Neural cell (in vitro differentiated cells): Measurements from ENCODE around the gene TRIO. TPM values are rescaled to one million over a fixed set of nuclear protein-coding genes. Genes with fewer than 3 reads are reported as not detected.

ENCODE experiments used
- H2AFZ ChIP-seq: fragments of 200-600, 300-800 bp; sonication (generic), shearing (Covaris generic); 2 replicates; pipeline ENCODE4 v1.6.0; 2014; ENCODE audit warnings: low read depth, mild to moderate bottlenecking, antibody characterized with exemption, low read length, moderate library complexity
- H3F3A ChIP-seq: fragments of 200-600 bp; shearing (Covaris generic); 2 replicates; pipeline ENCODE4 v1.6.1; 2016; ENCODE audit warnings: mild to moderate bottlenecking, moderate library complexity, mixed read lengths, antibody characterized with exemption, low read length; ENCODE audit not compliant: insufficient read depth, poor library complexity, severe bottlenecking
- H3K27ac ChIP-seq: fragments of 200-600, 300-800 bp; sonication (generic), shearing (Covaris generic); 2 replicates; pipeline ENCODE4 v1.5.1; 2014; ENCODE audit warnings: mild to moderate bottlenecking, low read length, moderate library complexity
- H3K27me3 ChIP-seq: fragments of 300-800, 200-600 bp; sonication (generic), shearing (Covaris generic); 2 replicates; pipeline ENCODE4 v1.6.0; 2014; ENCODE audit warnings: mild to moderate bottlenecking, low read depth, low read length, moderate library complexity; ENCODE audit not compliant: insufficient read depth
- H3K36me3 ChIP-seq: fragments of 300-800, 200-600 bp; sonication (generic), shearing (Covaris generic); 2 replicates; pipeline ENCODE4 v1.5.1; 2014; ENCODE audit warnings: mild to moderate bottlenecking, antibody characterized with exemption, low read length, moderate library complexity; ENCODE audit not compliant: insufficient read depth
- H3K4me2 ChIP-seq: fragments of 300-800, 200-600 bp; sonication (generic), shearing (Covaris generic); 2 replicates; pipeline ENCODE4 v1.6.0; 2014; ENCODE audit warnings: mild to moderate bottlenecking, low read length
- H3K4me3 ChIP-seq: fragments of 300-800, 200-600 bp; sonication (generic), shearing (Covaris generic); 2 replicates; pipeline ENCODE4 v1.5.1; 2014; ENCODE audit warnings: mild to moderate bottlenecking, low read length, moderate library complexity
- H3K79me2 ChIP-seq: fragments of 200-600 bp; shearing (Covaris generic); replicated peaks from 2 replicates; pipeline ENCODE4 v1.6.0; 2014; ENCODE audit warnings: mild to moderate bottlenecking, low read length, moderate library complexity; ENCODE audit not compliant: insufficient read depth
- H3K9ac ChIP-seq: fragments of 300-800, 200-600 bp; sonication (generic), shearing (Covaris generic); 2 replicates; pipeline ENCODE4 v1.6.1; 2016; ENCODE audit warnings: mild to moderate bottlenecking, low read length, mixed read lengths
- H3K9me2 ChIP-seq: fragments of 200-600 bp; shearing (Covaris generic); 2 replicates; pipeline ENCODE4 v1.6.1; 2016; ENCODE audit warnings: mild to moderate bottlenecking, low read length, mixed read lengths; ENCODE audit not compliant: insufficient read depth
- H3K9me3 ChIP-seq: fragments of 200-600, 300-800 bp; sonication (generic), shearing (Covaris generic); 2 replicates; pipeline ENCODE4 v1.6.1; 2016; ENCODE audit warnings: mild to moderate bottlenecking, mixed run types, low read length, moderate library complexity, mixed read lengths
- H4K20me1 ChIP-seq: fragments of 200-600 bp; shearing (Covaris generic); 2 replicates; pipeline ENCODE4 v1.6.1; 2016; ENCODE audit warnings: mild to moderate bottlenecking, mixed run types; ENCODE audit not compliant: insufficient read depth
- EP300 ChIP-seq: fragments of 450-650 bp; conservative IDR thresholded peaks from 2 replicates; pipeline ENCODE4 v1.6.1; 2014; ENCODE audit warnings: antibody characterized with exemption, mild to moderate bottlenecking, moderate library complexity; ENCODE audit not compliant: poor library complexity, severe bottlenecking
- EZH2 ChIP-seq: fragments of 200-600, 300-800 bp; shearing (Covaris generic), sonication (generic); IDR thresholded peaks from 2 replicates; pipeline ENCODE4 v1.6.1; 2014; ENCODE audit warnings: antibody characterized with exemption, low read length, borderline replicate concordance, mild to moderate bottlenecking; ENCODE audit not compliant: insufficient read depth, poor library complexity, severe bottlenecking
- MXI1 ChIP-seq: fragments of 450-650 bp; conservative IDR thresholded peaks from 2 replicates; pipeline ENCODE4 v1.6.1; 2014; ENCODE audit warnings: antibody characterized with exemption, mild to moderate bottlenecking; ENCODE audit not compliant: poor library complexity, severe bottlenecking
- POLR2AphosphoS5 ChIP-seq: IDR thresholded peaks from 2 replicates; pipeline ENCODE4 v1.6.1; 2012
- RAD21 ChIP-seq: fragments of 450-650 bp; conservative IDR thresholded peaks from 2 replicates; pipeline ENCODE4 v1.6.1; 2014; ENCODE audit warnings: antibody characterized with exemption, mild to moderate bottlenecking, moderate library complexity
- SMC3 ChIP-seq: fragments of 450-650 bp; conservative IDR thresholded peaks from 2 replicates; pipeline ENCODE4 v1.6.1; 2014; ENCODE audit warnings: antibody characterized with exemption, mild to moderate bottlenecking, moderate library complexity; ENCODE audit not compliant: poor library complexity
- TAF1 ChIP-seq: IDR thresholded peaks from 2 replicates; pipeline ENCODE4 v1.6.1; 2012; ENCODE audit warnings: low read depth
- polyA plus RNA-seq: library from polyadenylated mRNA; depleted of rRNA; stranded (reverse); fragments of >200 nt; gene quantifications from 2 replicates; pipeline ENCODE4 v1.2.3, GENCODE V29; 2014
- TF ChIP-seq, protein P1 (sequence below): IDR thresholded peaks from 2 replicates; pipeline ENCODE4 v1.6.1; 2012; ENCODE audit warnings: borderline replicate concordance
- TF ChIP-seq, protein P2 (sequence below): fragments of 450-650 bp; IDR thresholded peaks from 2 replicates; pipeline ENCODE4 v1.5.1; 2014; ENCODE audit warnings: antibody characterized with exemption, mild to moderate bottlenecking, moderate library complexity; ENCODE audit not compliant: poor library complexity, severe bottlenecking

TRIO gene
- polyA plus RNA-seq, 1 donor from 2014 or later = 168 TPM

DNA sequence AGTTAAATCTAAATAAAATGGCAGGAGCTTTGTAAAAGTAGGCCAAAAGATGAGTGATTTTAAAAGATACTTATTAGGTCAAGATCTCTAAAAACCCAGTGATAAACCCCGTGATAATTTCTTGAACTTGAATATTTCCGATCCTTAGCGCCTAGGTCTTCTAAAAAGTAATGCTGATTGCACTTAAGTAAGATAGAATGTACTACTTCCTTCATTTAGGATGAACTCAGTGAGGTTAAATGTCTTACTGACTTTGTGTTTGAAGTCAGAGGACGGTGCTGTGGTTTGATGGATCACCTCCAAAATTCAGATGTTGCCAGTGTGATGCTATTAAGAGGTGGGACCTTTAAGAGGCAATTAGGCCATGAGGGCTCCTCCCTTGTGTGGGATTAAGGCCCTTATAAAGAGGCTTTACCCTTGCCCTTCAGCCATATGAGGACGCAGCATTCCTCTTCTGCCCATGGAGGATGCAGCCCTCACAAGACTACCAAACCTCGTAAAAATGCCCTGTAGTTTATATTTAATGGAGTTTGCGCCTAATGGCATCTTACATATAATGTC is 130.1 kb downstream of the TRIO start:
- no peak for TF ChIP-seq MXI1
- TF ChIP-seq EP300 = no peak
- TF ChIP-seq, protein P1, sequence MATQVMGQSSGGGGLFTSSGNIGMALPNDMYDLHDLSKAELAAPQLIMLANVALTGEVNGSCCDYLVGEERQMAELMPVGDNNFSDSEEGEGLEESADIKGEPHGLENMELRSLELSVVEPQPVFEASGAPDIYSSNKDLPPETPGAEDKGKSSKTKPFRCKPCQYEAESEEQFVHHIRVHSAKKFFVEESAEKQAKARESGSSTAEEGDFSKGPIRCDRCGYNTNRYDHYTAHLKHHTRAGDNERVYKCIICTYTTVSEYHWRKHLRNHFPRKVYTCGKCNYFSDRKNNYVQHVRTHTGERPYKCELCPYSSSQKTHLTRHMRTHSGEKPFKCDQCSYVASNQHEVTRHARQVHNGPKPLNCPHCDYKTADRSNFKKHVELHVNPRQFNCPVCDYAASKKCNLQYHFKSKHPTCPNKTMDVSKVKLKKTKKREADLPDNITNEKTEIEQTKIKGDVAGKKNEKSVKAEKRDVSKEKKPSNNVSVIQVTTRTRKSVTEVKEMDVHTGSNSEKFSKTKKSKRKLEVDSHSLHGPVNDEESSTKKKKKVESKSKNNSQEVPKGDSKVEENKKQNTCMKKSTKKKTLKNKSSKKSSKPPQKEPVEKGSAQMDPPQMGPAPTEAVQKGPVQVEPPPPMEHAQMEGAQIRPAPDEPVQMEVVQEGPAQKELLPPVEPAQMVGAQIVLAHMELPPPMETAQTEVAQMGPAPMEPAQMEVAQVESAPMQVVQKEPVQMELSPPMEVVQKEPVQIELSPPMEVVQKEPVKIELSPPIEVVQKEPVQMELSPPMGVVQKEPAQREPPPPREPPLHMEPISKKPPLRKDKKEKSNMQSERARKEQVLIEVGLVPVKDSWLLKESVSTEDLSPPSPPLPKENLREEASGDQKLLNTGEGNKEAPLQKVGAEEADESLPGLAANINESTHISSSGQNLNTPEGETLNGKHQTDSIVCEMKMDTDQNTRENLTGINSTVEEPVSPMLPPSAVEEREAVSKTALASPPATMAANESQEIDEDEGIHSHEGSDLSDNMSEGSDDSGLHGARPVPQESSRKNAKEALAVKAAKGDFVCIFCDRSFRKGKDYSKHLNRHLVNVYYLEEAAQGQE = no peak
- no peak for TF ChIP-seq SMC3
- TF ChIP-seq, protein P2, sequence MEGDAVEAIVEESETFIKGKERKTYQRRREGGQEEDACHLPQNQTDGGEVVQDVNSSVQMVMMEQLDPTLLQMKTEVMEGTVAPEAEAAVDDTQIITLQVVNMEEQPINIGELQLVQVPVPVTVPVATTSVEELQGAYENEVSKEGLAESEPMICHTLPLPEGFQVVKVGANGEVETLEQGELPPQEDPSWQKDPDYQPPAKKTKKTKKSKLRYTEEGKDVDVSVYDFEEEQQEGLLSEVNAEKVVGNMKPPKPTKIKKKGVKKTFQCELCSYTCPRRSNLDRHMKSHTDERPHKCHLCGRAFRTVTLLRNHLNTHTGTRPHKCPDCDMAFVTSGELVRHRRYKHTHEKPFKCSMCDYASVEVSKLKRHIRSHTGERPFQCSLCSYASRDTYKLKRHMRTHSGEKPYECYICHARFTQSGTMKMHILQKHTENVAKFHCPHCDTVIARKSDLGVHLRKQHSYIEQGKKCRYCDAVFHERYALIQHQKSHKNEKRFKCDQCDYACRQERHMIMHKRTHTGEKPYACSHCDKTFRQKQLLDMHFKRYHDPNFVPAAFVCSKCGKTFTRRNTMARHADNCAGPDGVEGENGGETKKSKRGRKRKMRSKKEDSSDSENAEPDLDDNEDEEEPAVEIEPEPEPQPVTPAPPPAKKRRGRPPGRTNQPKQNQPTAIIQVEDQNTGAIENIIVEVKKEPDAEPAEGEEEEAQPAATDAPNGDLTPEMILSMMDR = no peak
- TF ChIP-seq POLR2AphosphoS5 = no peak
- no peak for TF ChIP-seq RAD21
- TF ChIP-seq EZH2 = no peak
- TF ChIP-seq TAF1 = no peak
- no peak overlapping the region for H3K4me2 ChIP-seq

DNA sequence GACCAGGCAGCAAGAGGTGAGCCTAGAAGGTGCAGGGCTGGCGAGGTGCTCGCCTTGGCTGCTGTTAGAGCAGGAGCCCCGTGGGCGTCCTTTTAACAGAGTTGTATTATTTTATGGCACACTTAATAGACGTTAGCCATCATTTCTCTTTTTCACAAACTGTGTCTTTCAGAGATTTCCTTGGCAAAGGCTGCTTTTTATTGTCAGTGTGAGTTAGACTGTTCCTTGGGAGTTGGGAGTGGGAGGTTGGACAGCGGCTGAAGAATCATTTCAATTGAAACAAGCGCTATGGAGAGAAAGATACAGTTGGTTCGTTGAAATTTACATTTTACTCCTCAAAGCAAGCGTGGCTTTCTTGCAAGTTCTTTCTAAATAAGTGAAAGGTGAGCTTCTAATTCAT is 133.2 kb downstream of the TRIO start:
- H4K20me1 ChIP-seq = no peaks in the 10 kb centered on the region
- H3K9me2 ChIP-seq = no peaks in the 10 kb centered on the region
- no peaks in the 10 kb centered on the region for H3K36me3 ChIP-seq
- H3K4me3 ChIP-seq = no peak overlapping the region
- H3K9me3 ChIP-seq = no peaks in the 10 kb centered on the region
- peaks cover 5% of the 10 kb centered on the region for H3F3A ChIP-seq
- no peak overlapping the region for H3K9ac ChIP-seq
- no peaks in the 10 kb centered on the region for H3K27me3 ChIP-seq
- H2AFZ ChIP-seq = no peak overlapping the region
- no peak for TF ChIP-seq RAD21
- no peak for TF ChIP-seq EZH2
- no peak for TF ChIP-seq POLR2AphosphoS5
- no peak for TF ChIP-seq MXI1
- no peak for TF ChIP-seq EP300
- no peak for TF ChIP-seq SMC3
- TF ChIP-seq, protein P2 = no peak
- TF ChIP-seq, protein P1 = no peak
- no peak for TF ChIP-seq TAF1
- H3K27ac ChIP-seq = no peak overlapping the region
- peaks cover 42% of the 10 kb centered on the region for H3K79me2 ChIP-seq
- no peak overlapping the region for H3K4me2 ChIP-seq

More for the DNA sequence above, 130.1 kb downstream of the TRIO start:
- H3K36me3 ChIP-seq = no peaks in the 10 kb centered on the region
- H3F3A ChIP-seq = no peaks in the 10 kb centered on the region
- no peak overlapping the region for H3K27ac ChIP-seq
- no peak overlapping the region for H3K9ac ChIP-seq
- H3K79me2 ChIP-seq = peaks cover 71% of the 10 kb centered on the region
- H3K9me2 ChIP-seq = no peaks in the 10 kb centered on the region
- H3K4me3 ChIP-seq = no peak overlapping the region
- no peak overlapping the region for H2AFZ ChIP-seq
- no peaks in the 10 kb centered on the region for H4K20me1 ChIP-seq
- H3K27me3 ChIP-seq = no peaks in the 10 kb centered on the region
- no peaks in the 10 kb centered on the region for H3K9me3 ChIP-seq
